Medulla oblongata (tissue), 1 donor: ENCODE data around the gene PTPN6.

Experiments used
- DNase-seq: peaks from one replicate; pipeline ENCODE4 v3.0.0-alpha.2; 2015; ENCODE audit errors: extremely low spot score

PTPN6 gene

GRCh38 chr12:6956021-6956727 lies 5.0 kb downstream of the PTPN6 start:
- no peak for DNase-seq

GRCh38 chr12:6957151-6957701 lies 6.1 kb downstream of the PTPN6 start:
- DNase-seq: no peak

- no peak for DNase-seq
Observed at GRCh38 chr12:6957741-6958608, 6.8 kb downstream of the PTPN6 start.

GRCh38 chr12:6958609-6959057 lies 7.5 kb downstream of the PTPN6 start:
- DNase-seq: no peak

- peak; percentile 76 for DNase-seq
Observed at GRCh38 chr12:6959058-6959804, 8.1 kb downstream of the PTPN6 start.

GRCh38 chr12:6959805-6960592 lies 8.8 kb downstream of the PTPN6 start:
- no peak for DNase-seq

GRCh38 chr12:6960593-6961277 lies 9.6 kb downstream of the PTPN6 start:
- no peak for DNase-seq

- no peak for DNase-seq
Observed at GRCh38 chr12:6961278-6961694, 10.1 kb downstream of the PTPN6 start.

- DNase-seq: peak; percentile 58
Observed at GRCh38 chr12:6961695-6962284, 10.6 kb downstream of the PTPN6 start.

GRCh38 chr12:6962285-6963015 lies 11.3 kb downstream of the PTPN6 start:
- DNase-seq: no peak

- DNase-seq: no peak
Observed at GRCh38 chr12:6963016-6963731, 12.0 kb downstream of the PTPN6 start.

GRCh38 chr12:6963791-6964413 lies 12.7 kb downstream of the PTPN6 start:
- DNase-seq: no peak

GRCh38 chr12:6964605-6965025 lies 13.5 kb downstream of the PTPN6 start:
- DNase-seq: no peak

GRCh38 chr12:6965026-6965661 lies 14.0 kb downstream of the PTPN6 start:
- DNase-seq: peak; percentile 90

GRCh38 chr12:6965714-6966113 lies 14.6 kb downstream of the PTPN6 start:
- no peak for DNase-seq

GRCh38 chr12:6966351-6966750 lies 15.2 kb downstream of the PTPN6 start:
- no peak for DNase-seq

GRCh38 chr12:6967651-6968100 lies 16.5 kb downstream of the PTPN6 start:
- DNase-seq: no peak

GRCh38 chr12:6968426-6968825 lies 17.3 kb downstream of the PTPN6 start:
- DNase-seq: no peak
